ENCODE results near the gene ANK2.

ANK2 gene

GRCh38 chr4:113088050-113088449, 38.6 kb downstream of the ANK2 start:
- no peak for DNase-seq (ENCODE audit: insufficient read length, low spot score)
- no peak for FAIRE-seq

DNA sequence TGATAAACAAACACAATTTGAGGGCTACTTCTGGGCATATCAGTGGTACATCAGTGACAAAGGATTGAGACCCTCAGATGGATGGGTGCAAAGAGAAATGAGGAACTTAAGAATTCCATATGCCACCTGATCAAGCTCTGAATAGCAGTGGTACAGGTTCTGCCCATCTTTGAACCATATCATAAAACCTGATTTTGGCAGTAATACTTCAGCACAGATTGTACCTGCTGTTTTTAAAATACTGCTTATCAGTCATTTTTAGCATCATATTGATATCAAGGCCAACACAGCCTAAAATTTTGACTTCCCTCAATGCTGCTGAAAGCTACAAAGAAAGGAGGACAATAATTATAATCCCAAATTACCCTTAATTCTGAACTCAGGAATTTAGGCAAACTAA, 41.5 kb downstream of the ANK2 start:
- DNase-seq (ENCODE audit: insufficient read length, low spot score) (no peak), FAIRE-seq (no peak)

DNA sequence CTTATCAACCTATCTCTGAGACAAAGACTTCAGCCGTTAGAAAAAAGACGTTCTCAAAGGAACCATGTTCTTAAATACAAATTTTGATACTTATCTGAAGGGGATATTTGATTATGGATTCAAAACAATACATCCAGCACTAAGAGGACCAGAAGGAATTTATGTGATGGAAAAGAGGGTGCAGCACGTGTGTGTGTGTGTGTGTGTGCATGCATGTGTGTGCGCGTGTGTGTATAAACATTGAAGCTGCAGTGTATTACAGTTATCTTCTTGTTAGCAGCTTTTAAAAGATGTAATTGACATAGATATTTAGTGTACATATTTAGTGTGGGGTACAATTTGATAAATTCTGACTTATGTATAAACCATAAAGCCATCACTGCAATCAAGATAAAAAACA, 44.9 kb downstream of the ANK2 start:
- FAIRE-seq = peak; percentile 72

DNA sequence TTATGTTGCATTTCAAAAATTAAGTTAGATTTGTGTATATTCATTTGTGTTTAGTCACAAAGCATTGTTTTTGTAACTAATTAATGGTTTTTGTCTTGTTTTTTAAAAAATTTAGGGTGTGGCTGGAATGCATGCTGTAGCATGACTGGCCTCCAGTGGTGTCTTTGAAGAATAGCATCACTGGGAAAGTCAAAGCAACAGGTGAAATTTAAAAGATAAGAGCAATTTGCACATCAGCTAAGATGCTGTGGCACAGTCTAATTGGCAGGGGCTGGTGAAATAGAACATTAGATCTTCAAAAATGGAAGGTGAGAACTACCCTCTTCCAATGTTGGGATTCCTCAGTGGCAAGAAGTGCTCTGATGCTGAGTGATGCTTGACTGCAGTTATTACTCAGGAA, 45.3 kb downstream of the ANK2 start:
- DNase-seq (ENCODE audit: insufficient read length, low spot score) (no peak), FAIRE-seq (no peak)

More for the DNA sequence above, 44.9 kb downstream of the ANK2 start:
- DNase-seq (ENCODE audit: insufficient read length, low spot score) = no peak

DNA sequence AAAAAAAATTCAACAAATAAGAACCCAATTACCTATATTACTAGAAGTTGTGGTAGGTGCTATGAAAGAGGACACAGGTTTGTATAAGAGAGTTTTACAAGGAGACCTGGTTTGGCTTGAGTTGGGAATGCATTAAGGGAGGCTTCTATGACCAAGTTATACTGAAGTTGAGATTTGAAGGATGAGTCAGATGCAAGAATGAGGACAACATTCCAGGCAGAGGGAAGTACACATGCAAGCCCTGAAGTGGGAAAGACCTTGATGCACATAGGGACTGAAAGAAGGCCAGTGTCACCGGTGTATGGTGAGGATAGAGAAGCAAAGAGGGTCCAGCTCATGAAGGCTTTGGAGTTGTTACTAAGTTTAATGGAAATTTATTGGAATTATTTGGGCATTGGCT, 52.2 kb downstream of the ANK2 start:
- DNase-seq (ENCODE audit: insufficient read length, low spot score) (no peak), FAIRE-seq (no peak)

DNA sequence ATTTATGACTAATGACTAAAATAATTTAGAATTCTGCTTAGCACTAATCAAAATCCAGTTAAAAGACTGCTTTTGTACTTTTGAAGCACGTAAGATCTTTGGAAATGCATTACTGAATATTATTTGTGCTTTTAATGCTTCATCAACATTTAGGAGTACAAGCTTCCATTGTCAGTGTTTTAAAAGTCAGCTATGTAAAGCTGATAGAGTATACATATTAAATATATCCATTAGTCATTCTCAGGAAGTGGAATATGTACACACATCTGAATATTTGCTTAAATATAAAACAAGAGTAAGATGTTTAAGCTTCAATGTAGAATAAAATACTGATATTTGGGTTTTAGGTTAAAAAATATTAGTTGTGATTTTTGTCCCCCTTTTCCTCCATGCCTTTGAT, 54.1 kb downstream of the ANK2 start:
- DNase-seq (ENCODE audit: insufficient read length, low spot score) (no peak), FAIRE-seq (no peak)

DNA sequence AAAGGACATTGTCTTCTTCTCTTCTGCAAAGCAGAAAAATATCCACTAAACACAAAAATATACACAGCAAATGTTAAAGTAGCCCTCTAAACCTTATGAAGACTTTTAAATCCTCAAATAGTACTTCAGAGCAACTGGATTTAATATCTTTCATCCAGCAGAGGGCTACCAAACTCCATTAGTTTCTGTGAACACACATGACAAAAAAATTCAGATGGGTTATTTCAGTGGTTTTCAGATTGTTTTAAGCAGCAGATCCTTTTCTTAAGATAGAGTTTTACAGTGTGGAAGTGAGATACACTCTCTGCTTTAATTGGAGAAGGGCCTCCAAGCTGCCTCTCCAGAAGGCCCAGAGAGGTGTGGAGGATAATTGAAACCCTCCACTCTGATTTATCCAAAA, 56.7 kb downstream of the ANK2 start:
- DNase-seq (ENCODE audit: insufficient read length, low spot score) = no peak
- FAIRE-seq = no peak

DNA sequence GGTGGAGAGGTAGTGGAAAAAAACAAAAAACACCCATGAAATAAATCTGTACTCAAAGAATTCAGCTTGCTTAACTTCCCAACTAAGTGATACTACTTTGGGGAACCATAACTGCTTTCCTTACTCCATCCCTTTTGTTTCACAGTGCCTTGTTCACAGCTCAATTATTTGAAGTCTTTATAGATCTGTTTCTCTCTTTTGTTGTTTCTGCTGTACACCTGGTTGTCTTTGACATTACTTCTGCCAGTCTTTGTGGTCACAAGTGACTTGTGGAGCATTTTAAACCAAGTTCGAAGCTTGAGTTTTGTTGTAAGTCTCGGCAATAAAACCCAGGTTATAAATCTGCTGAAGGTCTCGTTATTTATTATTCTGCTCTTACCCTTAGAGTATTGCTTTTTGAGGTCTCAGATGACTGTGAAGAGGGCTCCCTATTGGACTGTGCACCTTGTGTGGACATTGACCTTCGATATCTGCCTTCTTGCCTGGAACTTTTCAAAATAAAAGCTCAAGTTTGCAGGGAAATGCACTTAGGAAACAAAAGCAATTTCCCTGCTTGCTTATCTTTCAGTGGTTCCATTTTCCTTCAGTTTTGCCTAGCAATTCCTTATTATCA, 59.8 kb downstream of the ANK2 start:
- FAIRE-seq = no peak

DNA sequence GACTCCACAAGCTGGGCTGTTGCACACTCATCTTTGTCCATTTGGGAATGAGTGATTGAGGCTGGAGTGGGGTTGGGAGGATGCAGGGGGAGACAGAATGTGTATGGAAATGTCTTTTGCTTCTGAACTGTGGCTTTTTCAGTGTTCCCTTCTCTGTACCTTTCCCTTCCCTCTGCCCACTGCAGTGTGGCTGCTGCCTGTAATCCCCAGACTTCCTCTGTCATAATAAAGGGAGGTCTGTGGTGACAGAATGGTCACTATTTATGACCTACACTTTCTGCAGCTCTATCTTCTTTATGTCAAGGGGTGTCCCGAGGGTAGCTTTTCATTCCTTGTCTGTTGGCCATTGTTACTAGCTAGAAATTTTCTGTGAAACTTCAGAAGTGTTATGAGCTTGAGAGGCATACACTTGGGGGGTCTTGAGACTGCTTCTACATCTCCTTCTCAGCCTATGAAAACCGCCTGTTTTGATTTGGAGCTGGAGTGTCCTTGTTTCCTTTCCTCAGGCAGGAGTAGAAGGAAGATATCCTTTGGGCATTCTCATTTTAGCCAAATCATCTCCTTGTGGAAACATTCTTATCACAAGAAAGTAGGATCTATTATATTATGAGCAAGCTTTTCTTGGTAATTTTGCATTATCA, 63.0 kb downstream of the ANK2 start:
- FAIRE-seq (no peak), DNase-seq (ENCODE audit: insufficient read length, low spot score) (no peak)

More for the DNA sequence above, 59.8 kb downstream of the ANK2 start:
- DNase-seq (ENCODE audit: insufficient read length, low spot score) = no peak

GRCh38 chr4:113113151-113113550, 63.7 kb downstream of the ANK2 start:
- FAIRE-seq (no peak), DNase-seq (ENCODE audit: insufficient read length, low spot score) (no peak)

DNA sequence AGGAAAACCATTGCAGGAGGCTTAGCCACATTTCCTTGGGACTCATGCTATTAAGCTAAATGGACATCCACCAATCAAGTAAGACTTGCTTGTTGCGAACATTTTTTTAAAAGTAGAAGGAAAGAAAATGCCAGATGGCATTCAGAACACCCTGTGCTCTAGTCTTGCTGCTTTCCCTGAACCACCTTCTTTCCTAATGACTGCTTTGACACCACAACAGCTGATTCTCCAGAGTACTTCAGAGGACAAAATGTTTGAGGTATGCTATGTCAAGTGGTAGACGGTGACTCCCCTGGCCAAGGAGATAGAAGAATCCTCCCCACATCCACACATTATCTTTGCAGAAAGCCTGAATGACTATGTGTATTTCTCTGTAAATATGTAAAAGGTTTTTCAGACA, 65.4 kb downstream of the ANK2 start:
- DNase-seq (ENCODE audit: insufficient read length, low spot score) (no peak), FAIRE-seq (no peak)

DNA sequence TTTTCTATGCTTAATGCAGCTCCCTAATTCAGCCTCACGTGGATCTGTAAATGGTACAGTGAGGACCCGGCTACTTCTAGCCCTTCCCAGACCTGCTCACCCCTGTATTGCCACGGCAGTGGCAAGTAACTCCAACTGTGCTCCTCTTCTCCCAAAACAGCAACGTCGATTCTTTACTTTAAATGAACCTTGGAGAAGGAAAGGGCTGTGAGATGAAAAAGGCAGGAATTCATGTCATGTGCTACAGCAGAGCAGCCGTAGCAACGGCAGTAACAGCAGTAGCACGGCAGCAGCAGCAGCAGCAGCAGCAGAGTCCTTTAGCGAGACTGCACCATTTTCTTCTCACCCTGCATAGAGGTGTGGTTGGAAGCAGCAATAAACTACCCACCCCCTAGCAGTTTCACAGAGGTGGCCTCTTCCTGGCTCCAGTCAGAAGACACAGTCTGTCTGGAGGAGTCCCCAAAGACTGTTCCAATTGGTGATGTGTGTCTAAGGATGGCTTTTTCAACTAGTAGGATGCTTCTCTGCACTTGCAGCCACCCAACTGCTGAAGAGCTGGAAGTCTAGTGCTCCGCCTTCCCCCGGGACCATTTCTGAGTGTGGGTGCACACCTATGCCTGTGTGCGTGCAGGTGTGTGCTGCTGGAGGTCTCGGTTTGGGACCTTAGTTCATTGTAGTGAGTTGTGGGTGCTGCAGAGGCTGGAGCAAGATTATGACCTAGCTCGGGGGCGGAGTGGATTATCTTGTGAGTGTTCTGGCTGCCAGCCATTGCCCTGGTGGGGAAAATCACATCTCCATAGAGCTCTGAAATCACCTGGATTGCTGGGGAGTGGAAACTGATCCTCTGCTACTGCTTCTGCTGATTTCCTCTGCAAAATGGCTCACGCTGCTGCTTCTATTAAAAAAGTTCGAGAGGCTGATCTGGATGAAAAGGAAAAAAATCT, 67.2 kb downstream of the ANK2 start:
- DNase-seq (ENCODE audit: insufficient read length, low spot score) (no peak), FAIRE-seq (no peak)

- FAIRE-seq (no peak), DNase-seq (ENCODE audit: insufficient read length, low spot score) (no peak)
Measured at GRCh38 chr4:113117358-113117702, 67.9 kb downstream of the ANK2 start.

DNA sequence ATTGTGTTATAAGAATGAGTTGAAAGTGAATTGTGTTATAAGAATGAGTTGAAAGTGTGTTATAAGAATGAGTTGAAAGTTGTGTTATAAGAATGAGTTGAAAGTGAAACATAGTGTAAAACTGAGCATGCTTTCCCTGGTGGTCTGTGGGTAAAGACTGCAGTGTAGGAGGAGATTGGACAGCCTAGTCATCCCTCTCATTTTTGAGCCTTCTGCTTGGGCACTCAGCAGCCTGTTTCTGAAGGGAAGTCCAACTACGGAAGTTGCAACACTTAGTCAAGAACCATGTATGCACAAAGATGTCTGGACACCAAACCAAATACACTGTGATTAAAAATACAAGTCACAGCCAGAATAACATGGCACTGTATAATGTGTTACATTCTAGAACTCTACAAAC, 72.6 kb downstream of the ANK2 start:
- FAIRE-seq (no peak), DNase-seq (ENCODE audit: insufficient read length, low spot score) (no peak)

DNA sequence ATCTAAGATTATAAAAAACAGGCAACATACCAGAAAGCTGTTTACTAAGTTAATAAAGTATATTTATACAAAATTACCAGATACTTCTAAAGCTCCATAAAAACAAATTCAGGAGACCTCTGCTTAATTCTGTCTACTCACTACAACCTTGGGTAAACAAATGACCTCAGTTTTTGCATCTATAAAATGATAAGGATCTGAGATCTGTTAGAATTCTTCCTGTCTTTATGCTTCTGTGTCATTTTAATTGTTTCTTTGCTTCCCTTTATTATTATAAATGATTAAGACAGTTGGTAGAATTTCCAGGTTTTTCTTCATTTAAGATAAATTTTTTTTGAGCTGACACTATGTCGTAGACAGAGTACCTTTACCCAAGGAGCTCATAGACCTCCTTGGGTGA, 76.0 kb downstream of the ANK2 start:
- DNase-seq (ENCODE audit: insufficient read length, low spot score) (no peak), FAIRE-seq (no peak)

DNA sequence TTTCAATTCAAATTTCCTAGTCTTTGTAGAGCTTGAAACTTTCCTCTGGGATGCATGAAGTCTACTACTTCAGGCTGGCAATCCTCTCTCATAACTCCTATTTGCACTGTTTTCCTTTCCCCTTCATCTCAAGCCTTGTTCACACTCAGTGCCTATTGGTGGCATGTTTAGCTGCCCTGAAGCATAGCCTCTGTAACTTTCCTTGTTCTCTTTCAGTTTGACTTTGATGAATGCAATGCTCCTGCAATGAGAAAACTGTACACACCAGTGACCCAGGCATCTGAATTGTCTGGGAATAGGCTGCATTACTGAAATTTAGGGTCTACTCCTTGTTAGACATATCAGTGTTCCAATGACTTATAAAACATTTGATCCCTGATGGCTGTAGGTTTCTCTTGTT, 81.7 kb downstream of the ANK2 start:
- FAIRE-seq (no peak), DNase-seq (ENCODE audit: insufficient read length, low spot score) (no peak)

- FAIRE-seq = no peak
- DNase-seq (ENCODE audit: insufficient read length, low spot score) = no peak
Measured at GRCh38 chr4:113131621-113132020, 82.2 kb downstream of the ANK2 start.

DNA sequence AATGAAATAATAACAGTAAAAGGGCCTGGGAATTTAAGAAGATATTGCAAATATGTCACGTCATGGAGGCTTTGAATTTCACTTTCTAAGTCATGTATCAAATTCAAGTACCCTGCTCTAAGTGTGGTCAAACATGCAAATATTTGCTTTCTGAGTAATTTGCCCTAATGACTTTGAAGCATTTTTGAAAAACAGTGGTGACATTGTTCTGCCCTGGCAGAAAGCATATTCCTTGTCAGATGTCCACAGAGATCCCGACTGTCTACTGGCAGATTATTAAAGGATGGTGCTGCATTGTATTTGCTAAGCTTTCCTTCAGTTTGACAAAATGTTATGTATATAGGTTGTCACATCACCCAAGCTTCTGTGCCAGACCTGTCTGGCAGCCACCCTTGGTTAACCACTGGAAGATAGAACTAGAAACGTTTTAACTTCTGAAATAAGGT, 92.5 kb downstream of the ANK2 start:
- no peak for FAIRE-seq
- DNase-seq (ENCODE audit: insufficient read length, low spot score) = peak; percentile 8

GRCh38 chr4:113142351-113142750, 92.9 kb downstream of the ANK2 start:
- DNase-seq (ENCODE audit: insufficient read length, low spot score) (no peak), FAIRE-seq (no peak)

- FAIRE-seq (no peak), DNase-seq (ENCODE audit: insufficient read length, low spot score) (no peak)
Measured at GRCh38 chr4:113144091-113144490, 94.6 kb downstream of the ANK2 start.

DNA sequence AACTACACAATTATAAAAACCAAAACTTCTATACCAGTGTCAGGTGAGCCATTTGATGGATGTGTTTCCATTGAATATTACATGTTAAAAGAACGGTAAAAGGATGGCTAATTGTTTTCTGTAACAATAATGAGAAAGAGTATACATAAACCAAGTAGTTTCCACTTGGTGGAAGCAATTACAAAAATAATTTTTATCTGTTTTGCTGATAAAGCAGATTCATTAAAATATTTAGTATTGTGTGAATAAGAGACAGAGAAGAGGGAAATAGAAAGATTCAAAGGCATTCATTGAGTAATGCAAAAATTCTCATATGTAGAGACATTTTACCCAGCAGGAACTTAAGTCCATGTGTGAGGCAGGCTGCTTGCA, 95.7 kb downstream of the ANK2 start:
- DNase-seq (ENCODE audit: insufficient read length, low spot score) (no peak), FAIRE-seq (no peak)
